ENCODE data around the gene TNRC6C. TPM values are rescaled to one million over a fixed set of nuclear protein-coding genes. Genes with fewer than 3 reads are reported as not detected.

TNRC6C gene
- total RNA-seq, 4 donors from 2014 or later = 2.6 to 10.9 (median 4.7) TPM

DNA sequence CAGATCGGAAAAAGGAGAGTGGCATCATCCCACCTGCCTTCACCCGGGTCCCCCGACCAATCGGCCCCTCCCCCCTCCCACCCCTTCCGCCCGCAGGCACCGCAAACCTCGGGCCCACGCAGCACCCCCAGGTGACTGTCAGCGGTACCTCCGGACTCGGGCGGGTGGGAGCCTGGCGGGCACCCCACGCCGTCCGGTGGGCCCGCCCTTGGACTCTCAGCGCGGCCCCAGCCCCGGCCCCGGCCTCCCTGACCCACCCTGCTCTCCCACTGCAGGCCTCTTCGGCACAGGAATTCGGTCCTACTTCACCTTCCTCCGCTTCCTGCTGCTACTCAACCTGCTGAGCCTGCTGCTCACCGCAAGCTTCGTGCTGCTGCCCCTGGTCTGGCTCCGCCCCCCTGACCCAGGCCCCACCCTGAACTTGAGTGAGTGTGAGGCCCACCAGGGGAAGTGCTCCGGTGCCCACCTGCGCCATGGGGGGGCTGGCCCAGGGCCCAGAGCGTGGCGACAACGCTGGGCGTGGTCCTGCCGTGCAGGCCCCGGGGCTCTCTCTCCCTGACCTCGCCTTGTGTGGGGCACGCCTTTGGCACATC is 173.7 kb downstream of the TNRC6C start:
- TF ChIP-seq, protein P1, sequence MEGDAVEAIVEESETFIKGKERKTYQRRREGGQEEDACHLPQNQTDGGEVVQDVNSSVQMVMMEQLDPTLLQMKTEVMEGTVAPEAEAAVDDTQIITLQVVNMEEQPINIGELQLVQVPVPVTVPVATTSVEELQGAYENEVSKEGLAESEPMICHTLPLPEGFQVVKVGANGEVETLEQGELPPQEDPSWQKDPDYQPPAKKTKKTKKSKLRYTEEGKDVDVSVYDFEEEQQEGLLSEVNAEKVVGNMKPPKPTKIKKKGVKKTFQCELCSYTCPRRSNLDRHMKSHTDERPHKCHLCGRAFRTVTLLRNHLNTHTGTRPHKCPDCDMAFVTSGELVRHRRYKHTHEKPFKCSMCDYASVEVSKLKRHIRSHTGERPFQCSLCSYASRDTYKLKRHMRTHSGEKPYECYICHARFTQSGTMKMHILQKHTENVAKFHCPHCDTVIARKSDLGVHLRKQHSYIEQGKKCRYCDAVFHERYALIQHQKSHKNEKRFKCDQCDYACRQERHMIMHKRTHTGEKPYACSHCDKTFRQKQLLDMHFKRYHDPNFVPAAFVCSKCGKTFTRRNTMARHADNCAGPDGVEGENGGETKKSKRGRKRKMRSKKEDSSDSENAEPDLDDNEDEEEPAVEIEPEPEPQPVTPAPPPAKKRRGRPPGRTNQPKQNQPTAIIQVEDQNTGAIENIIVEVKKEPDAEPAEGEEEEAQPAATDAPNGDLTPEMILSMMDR (IDR thresholded peaks at IDR 0.05) = no peak
- peak in 2 of 4 donors; percentile 44 to 55 for TF ChIP-seq POLR2A (IDR thresholded peaks at IDR 0.05)
- WGBS, 2 donors = 0% methylated on average over 1 of the region's 38 CpGs; no CpG with 5 or more reads in 1 of the 2 donors
- peak overlapping the region; percentile 63 to 88 (median 80) for H3K27ac ChIP-seq
- DNase-seq = peak; percentile 50
- H3K36me3 ChIP-seq = no peaks in the 10 kb centered on the region
- intact Hi-C loops (cut with DNase I) = no loop called here
- H3K4me1 ChIP-seq = peaks cover 43 to 77% (median 55%) of the 10 kb centered on the region in 3 donors
- peak overlapping the region; percentile 33 to 67 (median 48) for H3K4me3 ChIP-seq
- peaks cover 0 to 18% (median 0%) of the 10 kb centered on the region in 4 donors for H3K27me3 ChIP-seq
- H3K9me3 ChIP-seq = no peaks in the 10 kb centered on the region

DNA sequence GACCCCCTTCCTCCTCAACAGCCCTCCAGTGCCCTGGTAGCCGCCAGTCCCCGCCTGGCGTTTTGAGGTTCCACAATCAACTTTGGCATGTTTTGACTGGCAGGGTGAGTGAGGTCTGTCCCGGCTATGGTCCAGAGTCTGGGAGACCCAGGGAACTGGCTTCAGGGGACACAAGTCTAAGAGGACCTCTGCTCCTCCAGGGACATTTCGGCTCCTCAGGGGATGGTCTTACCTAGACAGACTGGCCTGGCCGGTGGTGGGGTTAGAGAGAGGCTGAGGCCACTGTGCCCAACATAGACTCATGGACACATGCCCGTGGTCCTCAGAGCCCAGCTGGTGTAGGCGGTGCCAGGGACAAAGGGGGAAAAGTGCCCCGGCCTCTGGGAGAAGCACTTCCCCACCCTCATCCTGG is 174.3 kb downstream of the TNRC6C start:
- intact Hi-C loops (cut with DNase I) = no loop called here
- peak overlapping the region; percentile 63 to 88 (median 80) for H3K27ac ChIP-seq
- WGBS, 2 donors = 48 to 67% methylated on average over 2 to 6 of the region's 9 CpGs
- no peaks in the 10 kb centered on the region for H3K36me3 ChIP-seq
- peaks cover 39 to 77% (median 50%) of the 10 kb centered on the region in 3 donors for H3K4me1 ChIP-seq
- H3K27me3 ChIP-seq = peaks cover 0 to 18% (median 0%) of the 10 kb centered on the region in 4 donors
- DNase-seq = no peak
- no peaks in the 10 kb centered on the region for H3K9me3 ChIP-seq
- TF ChIP-seq, protein P1 (IDR thresholded peaks at IDR 0.05) = no peak
- no peak for TF ChIP-seq POLR2A (IDR thresholded peaks at IDR 0.05)
- peak overlapping the region in 3 of 4 donors; percentile 45 to 67 (median 50) for H3K4me3 ChIP-seq

DNA sequence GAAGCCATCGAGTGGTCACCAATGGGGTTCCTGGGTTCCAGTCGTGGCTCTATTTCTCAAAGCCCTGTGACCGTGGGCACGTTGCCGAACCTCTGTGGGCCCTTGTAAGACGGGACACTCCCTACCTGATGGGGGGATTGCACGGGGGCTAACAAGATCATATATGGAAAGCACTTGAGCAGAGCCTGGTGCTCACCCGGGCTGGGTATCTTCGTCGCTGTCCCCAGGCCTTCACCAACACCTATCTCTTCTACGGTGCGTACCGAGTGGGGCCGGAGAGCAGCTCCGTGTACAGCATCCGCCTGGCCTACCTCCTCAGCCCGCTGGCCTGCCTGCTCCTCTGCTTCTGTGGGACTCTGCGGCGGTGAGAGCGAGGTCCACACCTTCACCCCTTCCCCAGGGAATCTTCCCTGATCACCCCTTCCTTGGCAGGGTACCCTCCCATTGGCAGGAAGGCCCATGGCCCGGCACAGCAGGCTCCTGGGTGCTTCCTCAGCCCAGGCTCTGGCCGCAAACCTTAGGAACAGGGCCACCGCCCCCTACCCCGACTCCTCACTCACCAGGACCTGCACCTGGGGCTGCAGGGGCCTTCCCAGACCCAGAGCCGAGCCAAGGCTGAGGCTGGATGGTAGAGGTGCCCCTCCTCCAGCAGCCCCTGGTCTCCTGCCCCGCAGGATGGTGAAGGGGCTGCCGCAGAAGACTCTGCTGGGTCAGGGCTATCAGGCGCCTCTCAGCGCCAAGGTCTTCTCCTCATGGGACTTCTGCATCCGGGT is 174.9 kb downstream of the TNRC6C start:
- H3K36me3 ChIP-seq = no peaks in the 10 kb centered on the region
- peaks cover 0 to 16% (median 0%) of the 10 kb centered on the region in 4 donors for H3K27me3 ChIP-seq
- no peak for TF ChIP-seq POLR2A (IDR thresholded peaks at IDR 0.05)
- TF ChIP-seq, protein P1 (IDR thresholded peaks at IDR 0.05) = no peak
- 89 to 100% methylated on average over 11 to 12 of the region's 30 CpGs for WGBS, 2 donors
- intact Hi-C loops (cut with DNase I) = no loop called here
- H3K27ac ChIP-seq = peak overlapping the region in 1 of 4 donors; percentile 12
- DNase-seq = no peak
- peak overlapping the region in 1 of 4 donors; percentile 50 for H3K4me3 ChIP-seq
- no peaks in the 10 kb centered on the region for H3K9me3 ChIP-seq
- H3K4me1 ChIP-seq = peaks cover 37 to 77% (median 46%) of the 10 kb centered on the region in 3 donors

DNA sequence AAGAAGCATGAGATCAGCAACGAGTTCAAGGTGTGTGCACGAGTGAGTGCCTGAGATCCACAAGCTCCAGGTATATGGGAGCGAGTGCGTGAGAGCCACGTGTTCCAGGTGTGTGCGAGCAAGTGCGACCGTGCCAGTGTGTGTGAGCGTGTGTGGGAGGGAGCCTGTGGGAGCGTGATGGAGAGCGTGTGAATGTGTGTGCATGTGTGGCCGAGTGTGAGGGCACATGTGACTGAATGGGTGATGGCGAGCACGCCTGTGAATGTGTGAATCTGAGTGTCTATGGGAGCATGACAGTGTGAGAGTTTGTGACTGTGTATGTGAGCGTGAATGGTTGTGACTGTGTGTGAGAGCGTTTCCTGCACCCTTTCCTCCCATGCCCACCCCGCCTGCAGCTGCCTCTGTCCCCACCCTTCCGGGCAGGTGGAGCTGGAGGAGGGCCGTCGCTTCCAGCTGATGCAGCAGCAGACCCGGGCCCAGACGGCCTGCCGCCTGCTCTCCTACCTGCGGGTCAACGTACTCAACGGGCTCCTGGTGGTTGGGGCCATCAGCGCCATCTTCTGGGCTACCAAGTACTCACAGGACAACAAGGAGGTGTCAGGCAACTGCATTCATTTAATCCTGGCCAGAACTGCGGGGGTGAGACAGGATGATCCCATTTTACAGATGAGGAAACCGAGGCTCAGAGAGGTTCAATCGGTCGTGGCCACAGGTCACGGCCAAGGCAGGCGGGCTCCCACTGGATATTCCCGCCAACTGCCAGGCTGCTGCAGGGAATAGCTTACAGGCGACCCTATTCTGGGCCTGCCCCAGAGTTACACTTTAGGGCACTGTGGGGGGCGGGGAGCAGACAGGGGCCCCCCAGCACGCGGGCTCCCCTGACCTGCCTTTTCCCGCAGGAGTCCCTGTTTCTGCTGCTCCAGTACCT is 175.7 kb downstream of the TNRC6C start:
- Histone ChIP-seq H3K27ac (peak overlapping the region in 1 of 4 donors; percentile 12), H3K27me3 (peaks cover 0 to 16% (median 0%) of the 10 kb centered on the region in 4 donors), H3K4me1 (peaks cover 32 to 77% (median 39%) of the 10 kb centered on the region in 3 donors), H3K36me3 (no peaks in the 10 kb centered on the region), H3K4me3 (no peak overlapping the region), H3K9me3 (no peaks in the 10 kb centered on the region)
- DNase-seq = no peak
- WGBS, 2 donors = 57 to 73% methylated on average over 18 to 27 of the region's 39 CpGs
- TF ChIP-seq, protein P1 (IDR thresholded peaks at IDR 0.05) = peak; percentile 27 to 70 (median 56)
- no peak for TF ChIP-seq POLR2A (IDR thresholded peaks at IDR 0.05)
- intact Hi-C loops (cut with DNase I) = no loop called here
